Activated naive CD4-positive, alpha-beta T cell treated with anti-CD3 and anti-CD28 coated beads for 36 hours (primary cell): ENCODE measurements around the gene AICDA. TPM values are rescaled to one million over a fixed set of nuclear protein-coding genes. Genes with fewer than 3 reads are reported as not detected.
A peak's percentile ranks its signal among the peaks of the same experiment; 100 is the strongest.

Experiments
- CTCF ChIA-PET: fragments of 350-600 bp; sonication (Branson Sonifier 250); formaldehyde crosslinking; loops from one replicate; lab custom pipeline; 2021; ENCODE audit warnings: antibody characterized with exemption; lab: Charles Lee
- DNase-seq: peaks from one replicate; pipeline ENCODE4 v3.0.0-alpha.2; 2020
- H3K27ac Mint-ChIP-seq: one replicate; pipeline ENCODE4 v1.8.0; 2021; ENCODE audit warnings: mild to moderate bottlenecking, mixed read lengths
- H3K27me3 Mint-ChIP-seq: one replicate; pipeline ENCODE4 v1.8.0; 2021; ENCODE audit warnings: low read depth, mixed read lengths
- H3K36me3 Mint-ChIP-seq: one replicate; pipeline ENCODE4 v1.8.0; 2021; ENCODE audit warnings: low read depth, mixed read lengths
- H3K4me1 Mint-ChIP-seq: one replicate; pipeline ENCODE4 v1.8.0; 2021; ENCODE audit warnings: low read depth, mixed read lengths
- H3K4me3 Mint-ChIP-seq: one replicate; pipeline ENCODE4 v1.8.0; 2021; ENCODE audit warnings: mild to moderate bottlenecking, moderate library complexity, mixed read lengths
- H3K9me3 Mint-ChIP-seq: one replicate; pipeline ENCODE4 v1.8.0; 2021; ENCODE audit warnings: mixed read lengths
- intact Hi-C: fragments of 100-400 bp; cut with micrococcal nuclease; formaldehyde crosslinking; loops from one replicate; pipeline ENCODE4 v1.15.1; 2023
- total RNA-seq, 2 experiments: library from RNA; stranded (reverse); gene quantifications; one replicate each; pipeline ENCODE4 v1.2.3, GENCODE V29; 2021

AICDA gene
- total RNA-seq, result not detected

DNA sequence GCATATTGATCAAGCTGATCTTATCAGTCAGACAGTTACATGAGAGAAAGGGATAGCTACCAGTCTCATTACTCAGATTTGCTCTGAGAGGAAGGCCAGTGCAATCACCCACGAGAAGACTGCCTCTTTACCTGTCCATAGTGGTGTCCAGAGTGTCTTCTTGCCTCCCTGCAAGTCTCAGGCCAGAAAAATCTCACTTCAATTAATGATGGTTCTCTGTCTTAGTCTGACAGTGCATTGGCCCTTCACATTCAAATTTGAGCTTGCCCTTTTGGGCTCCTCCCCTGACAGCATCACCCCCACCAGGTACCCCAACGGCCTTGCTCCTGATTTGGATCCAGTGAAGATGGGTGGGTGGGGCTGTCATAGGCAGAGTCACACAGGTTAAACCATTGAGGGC, at the start of gene AICDA:
Gene AICDA (minus strand): TSS at position 231 of the 400 bp plus-strand sequence. CDS start 92 bp downstream, at position 139.
- Mint-ChIP-seq H3K9me3 (no peaks in the 10 kb centered on the region), H3K27ac (no peak within 1 kb of the TSS), H3K4me3 (no peak within 1 kb of the TSS), H3K4me1 (peaks cover 10% of the 10 kb centered on the region), H3K36me3 (no peaks in the 10 kb centered on the region), H3K27me3 (no peaks in the 10 kb centered on the region)
- no peak for DNase-seq
- intact Hi-C loops, result no loop called here
- CTCF ChIA-PET, result interaction anchor here (0.7 to 2.7 kb wide), 2 partner anchors 44 to 68 kb away, joined by 4 to 11 read pairs; no protein-coding TSS in a partner anchor

- Mint-ChIP-seq H3K27ac (no peak overlapping the region), H3K4me3 (no peak overlapping the region), H3K9me3 (no peaks in the 10 kb centered on the region), H3K4me1 (no peaks in the 10 kb centered on the region), H3K27me3 (peaks cover 5% of the 10 kb centered on the region), H3K36me3 (no peaks in the 10 kb centered on the region)
- CTCF ChIA-PET, result interaction anchor here (0.5 kb wide), 1 partner anchor 290 kb away, joined by 5 read pairs; no protein-coding TSS in a partner anchor
- no peak for DNase-seq
- intact Hi-C loops, result no loop called here
Measured at GRCh38 chr12:8661751-8662150, 49.1 kb upstream of the AICDA start.

GRCh38 chr12:8661016-8661415, 48.4 kb upstream of the AICDA start:
- intact Hi-C loops, result no loop called here
- peaks cover 5% of the 10 kb centered on the region for H3K27me3 Mint-ChIP-seq
- DNase-seq, result no peak
- no peaks in the 10 kb centered on the region for H3K9me3 Mint-ChIP-seq
- H3K36me3 Mint-ChIP-seq, result no peaks in the 10 kb centered on the region
- no peaks in the 10 kb centered on the region for H3K4me1 Mint-ChIP-seq
- no peak overlapping the region for H3K27ac Mint-ChIP-seq
- CTCF ChIA-PET, result interaction anchor here (0.8 to 0.9 kb wide), 2 partner anchors 199 to 378 kb away, joined by 3 to 4 read pairs; no protein-coding TSS in a partner anchor
- no peak overlapping the region for H3K4me3 Mint-ChIP-seq

DNA sequence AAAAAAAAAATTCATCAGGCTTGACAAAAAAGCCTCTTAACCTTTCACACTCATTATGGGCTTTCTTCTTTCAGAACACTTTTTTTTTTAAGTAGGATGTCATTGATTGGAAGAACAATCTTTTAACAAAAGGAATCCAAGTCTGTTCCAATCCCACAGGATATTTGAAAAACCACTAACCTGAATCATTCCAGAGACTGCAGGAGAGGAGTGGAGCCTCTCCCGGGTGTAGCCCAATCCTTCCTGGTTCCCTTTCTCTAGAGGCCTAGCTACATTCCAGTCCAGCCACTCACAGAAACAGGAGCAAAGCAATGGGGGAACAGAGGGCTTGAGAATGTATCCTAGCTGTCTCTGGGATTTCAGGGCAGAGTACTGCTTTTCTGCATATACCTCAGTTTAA, 45.7 kb upstream of the AICDA start:
- no peaks in the 10 kb centered on the region for H3K27me3 Mint-ChIP-seq
- H3K27ac Mint-ChIP-seq, result no peak overlapping the region
- CTCF ChIA-PET, result interaction anchor here (0.6 to 3.5 kb wide), 9 partner anchors 14 to 1539 kb away, joined by 3 to 28 read pairs (median 5); no protein-coding TSS in a partner anchor
- no peak overlapping the region for H3K4me3 Mint-ChIP-seq
- H3K4me1 Mint-ChIP-seq, result no peaks in the 10 kb centered on the region
- no peaks in the 10 kb centered on the region for H3K36me3 Mint-ChIP-seq
- intact Hi-C loops, result no loop called here
- no peak for DNase-seq
- H3K9me3 Mint-ChIP-seq, result no peaks in the 10 kb centered on the region

- intact Hi-C loops, result no loop called here
- CTCF ChIA-PET, result interaction anchor here (0.7 to 3.5 kb wide), 7 partner anchors 13 to 394 kb away, joined by 3 to 18 read pairs (median 3); no protein-coding TSS in a partner anchor
- Mint-ChIP-seq H3K27ac (no peak overlapping the region), H3K4me3 (no peak overlapping the region), H3K36me3 (no peaks in the 10 kb centered on the region), H3K4me1 (no peaks in the 10 kb centered on the region), H3K9me3 (no peaks in the 10 kb centered on the region), H3K27me3 (no peaks in the 10 kb centered on the region)
- no peak for DNase-seq
Measured at GRCh38 chr12:8655421-8655820, 42.8 kb upstream of the AICDA start.

DNA sequence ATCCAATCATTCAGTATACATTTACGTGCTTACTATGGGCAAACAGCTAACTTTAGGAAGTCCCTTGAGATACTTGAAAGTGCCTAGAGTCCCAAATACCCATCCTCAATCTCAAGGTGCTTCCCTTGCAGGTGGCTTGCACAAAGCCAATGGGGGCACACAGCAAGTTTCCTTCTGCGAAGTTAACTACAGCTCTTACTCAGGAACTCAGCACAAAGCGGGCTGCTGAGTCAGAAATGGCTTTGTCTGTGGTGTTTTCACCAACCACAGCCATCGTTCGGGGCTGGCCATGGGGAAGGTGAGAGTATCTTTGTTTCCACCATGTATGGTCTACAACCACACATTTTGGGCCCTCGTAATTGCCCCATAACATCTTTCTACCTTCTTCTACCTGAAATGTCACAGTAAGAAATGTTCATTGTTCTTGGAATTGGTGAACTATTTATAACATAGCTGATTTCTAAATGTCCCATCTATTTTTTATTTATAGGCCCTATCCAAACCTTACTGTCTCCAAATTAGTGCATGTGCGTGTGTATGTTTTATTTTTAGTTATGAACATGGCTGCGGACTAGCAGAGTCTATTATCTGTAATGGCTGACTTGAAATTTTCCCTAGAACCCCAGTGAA, 36.0 kb upstream of the AICDA start:
- peaks cover 33% of the 10 kb centered on the region for H3K4me1 Mint-ChIP-seq
- H3K27ac Mint-ChIP-seq, result no peak overlapping the region
- intact Hi-C loops, result loop anchor here (1.0 to 5.0 kb wide), 4 partner anchors 91 to 596 kb away; partner anchors contain the start of genes C3AR1 and CLEC4E
- H3K4me3 Mint-ChIP-seq, result no peak overlapping the region
- CTCF ChIA-PET, result interaction anchor here (0.5 to 1.4 kb wide), 7 partner anchors 9 to 400 kb away, joined by 3 to 5 read pairs (median 3); no protein-coding TSS in a partner anchor
- no peaks in the 10 kb centered on the region for H3K36me3 Mint-ChIP-seq
- H3K27me3 Mint-ChIP-seq, result no peaks in the 10 kb centered on the region
- no peaks in the 10 kb centered on the region for H3K9me3 Mint-ChIP-seq
- peak; percentile 87 for DNase-seq

DNA sequence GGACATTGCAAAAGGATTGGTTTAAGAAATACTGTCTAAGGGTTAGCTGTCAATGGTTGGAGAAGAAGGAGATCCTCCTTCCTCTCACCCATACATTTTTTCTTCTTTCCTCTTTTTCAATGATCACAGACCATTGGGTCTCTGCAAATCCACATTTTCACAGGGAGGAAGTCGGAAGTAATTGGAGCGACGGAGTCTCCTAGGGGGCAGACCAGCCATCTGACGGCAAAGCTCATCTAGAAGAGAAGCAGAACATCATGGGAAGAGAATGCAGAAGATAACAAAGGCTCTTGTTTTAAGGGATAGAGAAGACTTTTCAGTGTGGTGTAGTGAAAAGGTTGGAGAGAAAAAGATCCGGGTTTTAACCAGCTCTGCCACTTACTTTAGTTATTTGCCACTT, 35.3 kb upstream of the AICDA start:
- Mint-ChIP-seq H3K4me3 (no peak overlapping the region), H3K27ac (no peak overlapping the region), H3K36me3 (no peaks in the 10 kb centered on the region), H3K27me3 (no peaks in the 10 kb centered on the region), H3K4me1 (peaks cover 36% of the 10 kb centered on the region), H3K9me3 (no peaks in the 10 kb centered on the region)
- intact Hi-C loops, result loop anchor here (1.0 to 5.0 kb wide), 4 partner anchors 91 to 596 kb away; partner anchors contain the start of genes C3AR1 and CLEC4E
- CTCF ChIA-PET, result interaction anchor here (0.5 to 1.2 kb wide), 8 partner anchors 9 to 401 kb away, joined by 3 to 5 read pairs (median 3); no protein-coding TSS in a partner anchor
- DNase-seq, result no peak

DNA sequence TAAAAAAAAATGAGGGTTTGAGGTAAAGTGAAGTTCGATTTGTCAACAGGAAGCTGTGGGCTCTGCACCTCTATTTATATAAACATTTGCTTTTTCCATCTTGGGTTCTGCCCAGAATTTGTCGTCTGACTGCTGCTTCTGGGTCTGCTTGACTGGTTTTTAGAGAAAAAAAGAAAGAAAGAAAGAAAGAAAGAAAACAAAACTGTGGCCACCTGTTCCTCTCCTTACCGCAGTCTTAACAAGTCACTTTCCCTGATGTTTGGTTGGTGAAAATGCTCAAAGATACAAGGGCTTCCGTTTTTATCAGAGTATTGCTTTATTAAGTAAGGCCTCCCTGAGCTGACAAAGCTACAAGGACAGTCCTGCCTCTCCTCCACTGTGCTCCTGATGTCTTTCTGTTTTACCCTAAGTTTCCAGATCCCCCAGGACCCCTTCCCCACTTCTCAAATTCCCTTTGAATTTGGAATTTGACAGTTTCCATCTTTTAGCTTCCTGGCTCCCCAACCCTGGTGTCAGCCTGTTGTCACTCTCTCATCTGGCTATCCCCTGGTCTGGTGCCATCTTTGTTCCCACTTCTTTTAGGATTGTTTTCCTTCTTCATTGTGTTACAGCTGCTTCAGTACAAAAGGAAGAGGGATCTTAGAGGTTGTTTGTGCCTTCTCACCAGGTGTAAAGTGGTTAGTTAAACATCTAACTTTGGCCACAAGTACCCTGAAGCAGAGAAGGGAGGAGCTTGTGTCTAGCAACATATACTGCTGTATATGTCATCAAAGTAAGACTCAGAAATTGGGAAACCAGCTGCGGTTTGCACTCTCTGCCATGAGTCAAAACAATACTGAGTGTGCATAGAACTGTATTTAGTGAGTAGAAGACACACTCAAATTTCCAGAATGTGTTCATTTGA, 31.9 kb upstream of the AICDA start:
- intact Hi-C loops, result loop anchor here (1.0 to 5.0 kb wide), 6 partner anchors 87 to 601 kb away; partner anchors contain the start of genes C3AR1 and CLEC4E
- Mint-ChIP-seq H3K27ac (peak overlapping the region; percentile 86), H3K27me3 (no peaks in the 10 kb centered on the region), H3K4me1 (peaks cover 36% of the 10 kb centered on the region), H3K4me3 (peak overlapping the region; percentile 47), H3K9me3 (no peaks in the 10 kb centered on the region), H3K36me3 (no peaks in the 10 kb centered on the region)
- peak; percentile 85 for DNase-seq
- CTCF ChIA-PET, result interaction anchor here (0.7 to 1.3 kb wide), 4 partner anchors 13 to 618 kb away, joined by 3 to 5 read pairs (median 4); no protein-coding TSS in a partner anchor

GRCh38 chr12:8642775-8643174, 30.1 kb upstream of the AICDA start:
- no peaks in the 10 kb centered on the region for H3K27me3 Mint-ChIP-seq
- H3K9me3 Mint-ChIP-seq, result no peaks in the 10 kb centered on the region
- no peak overlapping the region for H3K27ac Mint-ChIP-seq
- no peaks in the 10 kb centered on the region for H3K36me3 Mint-ChIP-seq
- DNase-seq, result no peak
- CTCF ChIA-PET, result interaction anchor here (0.5 to 1.1 kb wide), 4 partner anchors 13 to 101 kb away, joined by 3 to 4 read pairs (median 4); no protein-coding TSS in a partner anchor
- H3K4me3 Mint-ChIP-seq, result no peak overlapping the region
- H3K4me1 Mint-ChIP-seq, result peaks cover 26% of the 10 kb centered on the region
- intact Hi-C loops, result no loop called here

DNA sequence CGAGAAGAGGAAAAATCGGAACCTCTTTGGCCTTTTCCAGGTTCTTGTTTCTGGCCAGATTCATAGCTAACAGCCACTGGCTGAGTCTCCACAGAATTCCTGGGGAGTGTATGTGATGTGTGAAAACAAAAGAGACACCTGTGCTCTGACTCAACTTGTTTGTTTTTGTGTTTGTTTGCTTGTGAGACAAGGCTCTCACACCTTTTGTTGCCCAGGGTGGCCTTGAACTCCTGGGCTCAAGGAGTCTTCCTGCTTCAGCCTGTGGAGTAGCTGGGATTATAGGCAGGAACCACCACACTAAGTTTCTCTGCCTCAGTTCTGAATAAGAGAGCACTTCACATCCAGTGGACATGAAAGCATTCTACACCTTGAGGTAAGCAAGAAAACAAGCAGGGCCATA, 27.3 kb upstream of the AICDA start:
- CTCF ChIA-PET, result no interaction called here
- Mint-ChIP-seq H3K4me1 (peaks cover 14% of the 10 kb centered on the region), H3K9me3 (no peaks in the 10 kb centered on the region), H3K27ac (no peak overlapping the region), H3K27me3 (no peaks in the 10 kb centered on the region), H3K36me3 (no peaks in the 10 kb centered on the region), H3K4me3 (no peak overlapping the region)
- intact Hi-C loops, result no loop called here
- DNase-seq, result no peak

- Mint-ChIP-seq H3K4me3 (no peak overlapping the region), H3K36me3 (no peaks in the 10 kb centered on the region), H3K9me3 (no peaks in the 10 kb centered on the region), H3K27me3 (no peaks in the 10 kb centered on the region), H3K27ac (no peak overlapping the region), H3K4me1 (peaks cover 6% of the 10 kb centered on the region)
- CTCF ChIA-PET, result interaction anchor here (0.6 kb wide), 1 partner anchor 28 kb away, joined by 5 read pairs; no protein-coding TSS in a partner anchor
- intact Hi-C loops, result no loop called here
- no peak for DNase-seq
Measured at GRCh38 chr12:8638951-8639350, 26.3 kb upstream of the AICDA start.

GRCh38 chr12:8637666-8638065, 25.0 kb upstream of the AICDA start:
- H3K4me3 Mint-ChIP-seq, result no peak overlapping the region
- H3K27ac Mint-ChIP-seq, result no peak overlapping the region
- no peaks in the 10 kb centered on the region for H3K4me1 Mint-ChIP-seq
- no peaks in the 10 kb centered on the region for H3K9me3 Mint-ChIP-seq
- CTCF ChIA-PET, result no interaction called here
- no peaks in the 10 kb centered on the region for H3K27me3 Mint-ChIP-seq
- DNase-seq, result no peak
- intact Hi-C loops, result no loop called here
- H3K36me3 Mint-ChIP-seq, result no peaks in the 10 kb centered on the region
